ENCODE results near the gene CNST.
"Not testable (repeated sequence)": the region's sequence is repeated elsewhere in the genome, so short reads cannot be mapped to it uniquely, and the experiment has no call there.

CNST gene

GRCh38 chr1:246681900-246682895 is 115.9 kb downstream of the CNST start:
- peak; percentile 53 to 90 for DNase-seq

GRCh38 chr1:246683521-246683920 is 117.3 kb downstream of the CNST start:
- no peak for DNase-seq

- no peak for DNase-seq
Observed at GRCh38 chr1:246687002-246687401, 120.7 kb downstream of the CNST start.

- DNase-seq, result peak; percentile 59 to 71
Observed at GRCh38 chr1:246689409-246690008, 123.3 kb downstream of the CNST start.

- no peak for DNase-seq
Observed at GRCh38 chr1:246690100-246690499, 123.8 kb downstream of the CNST start.

GRCh38 chr1:246691622-246692495 is 125.6 kb downstream of the CNST start:
- DNase-seq, result no peak

GRCh38 chr1:246694213-246694895 is 128.1 kb downstream of the CNST start:
- not testable (repeated sequence) for DNase-seq

GRCh38 chr1:246695136-246695535 is 128.9 kb downstream of the CNST start:
- no peak for DNase-seq

- DNase-seq, result no peak
Observed at GRCh38 chr1:246695666-246696065, 129.4 kb downstream of the CNST start.

- DNase-seq, result peak in 1 of 2 experiments; percentile 26
Observed at GRCh38 chr1:246698466-246699094, 132.3 kb downstream of the CNST start.

- peak; percentile 65 to 88 for DNase-seq
Observed at GRCh38 chr1:246699095-246699735, 133.0 kb downstream of the CNST start.

- no peak for DNase-seq
Observed at GRCh38 chr1:246703581-246703980, 137.3 kb downstream of the CNST start.

- DNase-seq, result no peak
Observed at GRCh38 chr1:246705368-246705767, 139.1 kb downstream of the CNST start.

- DNase-seq, result no peak
Observed at GRCh38 chr1:246708166-246708565, 141.9 kb downstream of the CNST start.

- no peak for DNase-seq
Observed at GRCh38 chr1:246709196-246709595, 142.9 kb downstream of the CNST start.

GRCh38 chr1:246709835-246710234 is 143.6 kb downstream of the CNST start:
- DNase-seq, result no peak

- DNase-seq, result no peak
Observed at GRCh38 chr1:246711548-246712003, 145.3 kb downstream of the CNST start.

GRCh38 chr1:246712428-246712827 is 146.2 kb downstream of the CNST start:
- DNase-seq, result not testable (repeated sequence)
